Hepatic stellate cell (primary cell): Measurements from ENCODE around the gene CMIP.

ENCODE experiments used
- DNase-seq: peaks from one replicate; pipeline ENCODE4 v3.0.0; 2011; ENCODE audit warnings: low spot score

Gene CMIP

DNA sequence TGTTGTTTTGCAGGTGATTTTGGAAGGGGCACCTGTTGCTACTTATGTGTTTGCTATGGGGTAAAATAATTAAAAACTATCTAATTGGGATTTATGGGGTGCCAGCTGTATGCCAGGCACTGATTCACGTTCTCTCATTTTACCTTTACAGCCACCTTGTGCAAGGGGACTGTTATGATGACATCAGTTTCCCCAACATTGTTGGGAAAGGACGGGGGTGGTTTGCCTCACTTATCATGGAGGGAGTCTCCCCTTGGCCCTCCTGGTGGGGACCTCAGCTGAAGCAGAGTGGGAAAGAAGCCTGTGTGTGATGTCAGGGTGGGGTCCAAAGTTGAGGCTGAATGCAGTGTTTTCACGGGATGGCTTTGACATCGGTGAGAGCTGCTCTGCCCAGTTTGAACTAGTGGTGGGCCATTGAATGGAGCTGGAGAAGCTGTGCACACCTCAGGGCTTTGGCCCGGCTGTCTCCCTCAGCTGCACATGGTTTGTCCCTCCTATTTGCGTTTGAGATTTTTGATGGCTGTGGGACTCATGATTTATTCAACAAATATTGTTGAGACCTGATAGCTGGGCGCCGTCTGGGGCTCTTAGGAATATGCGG, 36.1 kb downstream of the CMIP start:
- no peak for DNase-seq

- peak; percentile 56 for DNase-seq
Measured at GRCh38 chr16:81481207-81481821, 36.7 kb downstream of the CMIP start.

DNA sequence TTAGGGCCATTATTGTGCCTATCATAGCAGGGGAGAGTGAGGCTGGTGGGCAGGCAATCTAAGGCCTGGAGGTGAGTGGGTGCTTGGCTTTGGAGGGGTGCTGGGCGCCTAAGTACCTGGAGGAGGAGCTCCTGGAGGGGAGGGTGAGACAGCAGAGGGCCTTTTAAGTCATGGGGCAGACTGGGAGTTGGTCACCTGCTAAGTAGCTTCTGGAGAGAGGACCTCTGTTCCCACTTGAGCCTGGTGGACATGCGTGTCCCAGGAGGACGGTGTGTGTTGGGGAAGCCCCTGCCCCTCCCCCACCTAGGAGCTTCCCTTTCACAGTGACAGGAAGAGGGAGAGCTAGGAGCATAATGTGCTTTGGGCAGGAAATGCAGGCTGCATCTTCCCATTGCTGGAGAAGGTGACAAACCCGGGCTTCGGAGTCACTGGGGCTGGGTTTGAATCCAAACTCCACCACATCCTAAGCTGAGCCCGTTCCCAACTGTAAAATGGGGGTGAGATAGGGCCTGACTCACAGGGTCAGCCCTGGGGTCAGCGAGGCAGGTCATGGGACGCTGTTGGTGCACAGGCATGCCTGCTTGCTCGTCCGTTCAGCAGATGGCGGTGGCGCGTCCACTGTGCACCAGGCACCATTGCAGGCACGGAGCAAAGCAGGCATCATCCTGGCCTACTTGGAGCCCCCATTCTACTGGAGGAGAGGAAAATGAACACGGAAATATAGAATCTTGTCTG, 37.9 kb downstream of the CMIP start:
- DNase-seq = no peak

DNA sequence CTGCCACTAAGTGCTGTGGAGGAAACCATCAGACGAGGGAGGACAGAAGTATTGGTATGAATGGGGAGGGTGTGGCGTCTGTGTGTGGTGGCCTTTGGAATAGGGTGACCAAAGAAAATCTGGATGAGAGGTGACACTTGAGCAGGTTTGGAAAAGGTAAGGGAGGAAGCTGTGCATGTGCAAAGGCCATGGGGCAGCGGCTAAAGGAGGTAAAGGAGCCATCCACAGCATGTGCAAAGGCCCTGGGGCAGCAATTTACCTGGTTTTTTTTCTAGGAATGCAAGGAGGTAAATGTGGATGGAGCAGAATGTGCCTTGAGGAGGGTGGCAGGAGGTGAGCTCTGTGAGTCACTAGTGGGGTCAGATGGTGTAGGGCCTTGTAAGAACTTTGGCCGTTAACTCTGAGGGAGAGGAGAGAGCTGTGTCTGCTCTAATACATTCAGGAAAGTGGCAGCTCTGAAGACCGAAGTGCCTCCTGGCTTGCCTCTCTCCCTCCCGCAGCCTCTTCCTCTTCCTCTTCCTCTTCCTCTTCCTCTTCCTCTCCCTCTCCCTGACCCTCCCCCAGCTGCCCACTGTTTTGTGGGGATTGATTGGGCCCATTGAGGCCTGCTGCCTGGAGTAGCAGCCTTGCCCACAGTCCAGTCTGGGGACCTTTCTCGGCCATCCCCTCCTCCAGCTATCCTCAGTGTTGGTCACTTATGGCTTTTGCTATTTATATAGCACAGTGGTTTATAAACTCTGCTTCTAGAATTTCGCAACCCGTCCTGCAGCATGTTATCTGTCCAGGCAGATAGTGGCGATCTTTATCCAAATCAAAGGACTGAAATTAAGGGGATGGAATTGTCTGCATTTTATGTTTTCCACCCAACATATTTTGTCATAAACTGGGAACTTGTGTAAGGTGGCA, 38.7 kb downstream of the CMIP start:
- peak; percentile 60 for DNase-seq

DNA sequence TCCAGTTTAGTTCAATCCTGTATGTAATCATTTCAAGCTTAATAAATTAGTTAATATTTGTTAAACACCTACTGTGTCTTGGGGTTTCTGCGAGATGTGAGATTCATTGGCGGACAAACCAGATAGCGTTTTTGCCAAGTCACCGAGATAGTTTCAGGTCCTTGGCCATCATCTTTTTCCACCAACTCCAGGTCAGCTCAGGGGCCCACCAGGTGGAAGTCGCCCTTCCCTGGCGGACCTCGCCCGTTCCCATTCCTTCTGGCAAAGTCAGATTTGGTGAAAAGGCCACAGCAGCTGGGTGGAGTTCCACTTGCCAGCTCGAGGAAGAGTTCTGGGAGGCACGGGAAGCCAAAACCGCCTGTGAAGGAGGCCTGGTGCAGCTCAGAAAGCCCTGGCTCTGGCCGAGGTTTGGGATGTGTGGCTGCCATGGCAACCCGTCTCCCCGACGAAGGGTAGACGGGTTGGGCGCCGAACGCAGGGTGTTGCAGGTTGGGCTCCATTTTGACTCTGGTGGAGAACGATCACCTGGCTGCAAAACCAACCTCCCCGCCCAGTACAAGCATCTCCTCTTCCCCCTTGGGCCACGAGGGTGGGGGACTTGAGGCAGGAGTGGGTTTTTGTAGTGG, 39.5 kb downstream of the CMIP start:
- DNase-seq = no peak

DNA sequence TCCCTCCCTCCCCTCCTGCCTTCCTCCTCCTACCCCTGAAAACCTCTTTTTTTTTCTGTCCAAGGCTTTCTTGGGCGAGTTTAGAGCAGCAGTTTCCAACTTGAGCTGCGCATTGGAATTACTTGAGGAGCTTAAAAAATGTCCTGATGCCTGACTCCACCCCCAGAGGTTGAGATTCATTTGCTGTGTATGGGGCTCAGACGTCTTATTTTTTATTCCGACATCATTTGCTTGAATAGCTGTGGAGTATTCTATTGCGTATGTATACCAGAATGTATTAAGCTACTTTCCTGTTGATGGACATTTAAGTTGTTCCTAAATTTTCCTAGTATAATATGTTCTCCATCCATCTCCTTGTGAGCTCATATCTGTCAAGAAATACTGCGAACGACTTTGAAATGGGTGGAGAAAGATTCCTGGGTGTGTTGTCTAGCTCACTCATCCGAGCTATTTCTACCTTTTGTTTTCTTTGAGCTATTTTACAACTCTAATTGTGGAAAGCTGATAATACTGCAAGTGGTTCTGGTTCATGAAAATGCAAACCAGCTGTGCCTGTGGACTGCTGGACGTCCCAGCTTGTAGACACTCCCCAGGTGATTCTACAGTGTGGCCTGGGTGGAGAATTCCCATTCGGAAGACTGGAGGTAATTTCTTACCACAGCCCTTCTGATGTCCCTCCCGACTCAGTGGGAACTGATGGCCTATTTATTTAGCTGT, 40.5 kb downstream of the CMIP start:
- DNase-seq = no peak

DNA sequence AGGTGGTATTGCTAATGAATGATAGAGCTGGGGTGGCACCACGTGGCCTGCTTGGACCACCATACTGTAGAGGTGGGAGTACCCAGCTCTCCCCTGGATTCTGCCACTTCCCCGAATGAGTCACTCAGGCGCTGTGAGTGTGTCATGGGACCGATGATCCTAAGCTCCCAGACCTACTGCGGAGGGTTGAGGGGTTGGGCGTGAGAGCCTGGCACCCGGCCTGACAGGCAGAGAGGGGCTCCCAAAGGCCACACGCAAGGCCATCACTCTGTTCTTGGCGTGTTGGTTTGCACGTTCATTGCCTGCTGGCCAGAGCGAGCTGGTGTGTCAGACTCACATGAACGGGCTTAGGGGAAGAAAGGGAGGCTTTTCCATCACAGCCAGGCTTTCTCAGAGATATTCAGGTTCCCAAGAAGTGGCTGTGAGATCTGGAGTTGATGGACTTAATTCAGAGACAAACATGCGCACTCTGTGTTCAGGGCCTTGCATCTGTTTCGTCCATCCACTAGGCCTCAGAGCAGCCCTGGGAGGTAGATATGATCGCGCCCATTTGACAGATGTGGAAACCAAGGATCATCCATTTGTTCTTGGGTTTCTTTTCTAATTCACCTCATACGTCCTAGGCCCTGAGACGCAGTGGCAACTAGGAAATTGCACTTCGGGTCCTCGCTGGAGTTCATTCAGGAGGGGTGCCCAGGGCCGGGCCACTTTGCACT, 41.4 kb downstream of the CMIP start:
- DNase-seq = no peak

GRCh38 chr16:81486540-81487061, 42.0 kb downstream of the CMIP start:
- DNase-seq = no peak

DNA sequence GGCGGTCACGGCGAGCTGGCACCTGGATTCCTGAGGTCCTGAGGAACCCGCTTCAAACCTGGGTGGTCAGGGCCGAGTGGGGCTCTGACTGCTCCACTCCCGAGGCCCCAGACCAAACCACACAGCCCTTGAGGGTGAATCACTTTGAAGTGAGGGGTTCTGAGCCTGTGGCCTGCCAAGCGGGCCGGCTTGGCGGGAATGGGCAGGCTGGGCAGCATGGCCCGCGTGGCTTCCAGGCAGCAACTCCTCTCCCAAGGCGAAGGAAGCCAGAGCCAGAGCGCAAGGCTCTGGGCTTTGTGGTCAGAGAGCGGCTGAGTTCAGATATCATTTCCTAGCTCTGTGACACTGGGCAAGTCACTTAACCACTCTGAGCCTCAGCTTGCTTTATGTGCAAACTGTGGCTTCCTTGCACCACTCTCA, 42.7 kb downstream of the CMIP start:
- no peak for DNase-seq

DNA sequence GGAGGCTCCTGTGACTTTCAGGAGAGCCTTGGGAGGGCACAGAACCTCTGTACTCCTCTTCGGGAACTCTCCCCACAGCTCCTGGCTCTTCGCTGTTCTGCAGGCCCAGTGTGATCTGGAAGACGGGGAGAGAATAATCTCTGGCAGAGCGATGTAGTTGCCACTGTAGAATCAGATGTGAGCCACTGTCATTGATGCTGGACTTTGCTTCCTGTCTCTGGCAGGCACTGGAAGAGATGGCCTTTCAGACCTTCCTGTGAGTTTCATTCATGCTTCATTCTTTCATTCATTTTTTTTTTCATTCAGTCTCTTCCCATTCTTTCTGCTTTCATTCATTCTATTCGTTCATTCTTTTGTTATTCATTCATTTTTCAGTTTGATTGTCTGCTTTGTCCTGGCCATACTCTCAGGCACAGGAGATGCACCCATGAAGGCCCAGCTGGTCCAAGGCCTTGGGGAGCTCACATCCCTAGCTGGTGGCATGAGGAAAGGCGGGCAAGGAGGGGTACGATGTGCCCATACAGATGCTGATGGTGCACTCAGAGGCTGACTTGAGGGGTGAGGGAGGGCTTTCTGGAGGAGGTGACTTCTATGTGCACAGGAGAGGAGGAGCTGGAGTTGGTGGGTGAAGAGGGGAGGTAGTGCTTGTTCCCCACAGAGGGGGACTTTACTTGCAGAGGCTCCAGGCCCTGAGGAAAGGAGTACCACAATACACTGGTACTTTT, 44.2 kb downstream of the CMIP start:
- DNase-seq = no peak

GRCh38 chr16:81489547-81490267, 45.1 kb downstream of the CMIP start:
- DNase-seq = no peak

GRCh38 chr16:81491541-81492188, 47.1 kb downstream of the CMIP start:
- DNase-seq = no peak

DNA sequence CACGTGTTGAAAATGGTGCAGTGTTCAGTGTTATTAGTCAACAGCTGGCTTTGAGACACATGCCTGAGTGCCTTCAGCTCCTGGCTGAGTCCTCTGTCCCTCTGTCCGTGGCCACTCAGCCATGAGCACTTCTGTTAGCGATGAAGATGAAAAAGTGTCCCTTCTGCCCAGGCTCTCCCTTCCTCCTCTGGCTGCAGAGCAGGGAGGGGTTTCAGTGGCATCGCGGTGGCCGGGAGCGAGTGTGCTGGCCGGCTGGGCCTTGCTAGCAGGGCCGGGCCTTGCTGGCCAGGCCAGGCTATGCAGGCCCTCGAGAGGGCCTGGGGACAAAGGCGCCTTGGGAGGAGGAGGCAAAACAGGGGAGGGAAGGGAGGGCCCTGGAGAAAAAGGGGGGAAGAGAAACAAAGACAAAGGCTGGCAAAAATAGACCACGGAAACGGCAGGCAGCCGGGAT, 47.7 kb downstream of the CMIP start:
- DNase-seq = no peak

DNA sequence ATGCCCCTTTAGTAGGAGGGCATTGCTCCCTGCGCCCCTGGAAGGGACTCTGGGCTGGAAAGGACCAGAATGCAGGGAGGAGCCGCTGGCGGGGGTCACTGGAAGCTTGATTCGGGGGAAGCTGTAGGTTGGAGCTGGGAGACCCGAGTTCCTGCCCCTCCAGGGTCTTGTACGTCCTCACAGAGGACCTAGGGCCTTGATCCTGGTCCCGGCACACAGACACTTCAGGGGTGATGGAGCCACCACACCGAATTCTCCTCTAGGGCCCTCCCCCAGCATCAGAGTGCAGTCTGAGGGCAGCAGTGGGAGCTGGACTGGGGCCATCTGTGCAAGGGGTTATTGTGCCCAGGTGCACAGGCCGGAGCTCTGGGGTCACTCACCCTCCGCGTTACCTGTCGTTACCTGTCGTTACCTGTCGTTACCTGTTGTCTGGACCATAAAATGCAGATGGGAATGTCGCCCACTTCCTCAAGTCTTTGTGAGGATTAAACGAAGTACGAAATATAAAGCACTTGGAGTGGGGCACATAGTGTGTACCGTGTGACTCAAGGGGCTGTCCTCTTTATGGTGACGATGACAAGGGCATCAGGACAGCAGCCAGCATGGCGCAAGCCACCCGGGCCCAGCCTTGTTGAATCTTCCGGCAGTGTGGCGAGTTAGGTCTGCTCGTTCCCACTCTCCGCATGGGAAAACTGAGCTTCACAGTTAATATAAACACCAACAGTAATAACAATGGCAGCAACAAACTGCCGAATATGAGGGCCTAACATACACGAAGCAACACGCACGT, 48.6 kb downstream of the CMIP start:
- DNase-seq = no peak

- DNase-seq = peak; percentile 60
Measured at GRCh38 chr16:81493755-81494433, 49.3 kb downstream of the CMIP start.

DNA sequence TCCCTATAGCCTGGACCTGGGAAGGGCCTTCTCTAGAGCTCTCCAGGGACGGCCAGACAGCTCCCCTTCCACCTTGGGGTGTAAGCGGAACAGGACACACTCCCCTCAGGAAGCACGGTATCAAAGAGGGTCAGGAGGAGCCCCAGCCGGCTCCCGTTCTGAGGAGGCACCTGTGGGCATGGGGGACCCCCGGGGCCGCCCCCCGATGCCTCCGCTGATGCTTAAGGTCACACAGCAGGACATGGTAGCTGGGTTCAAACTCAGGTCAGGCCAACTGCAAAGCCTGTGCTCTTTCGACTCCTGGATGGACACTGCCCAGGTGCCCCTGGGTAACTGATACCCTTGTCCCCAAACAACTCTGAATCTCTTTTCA, 49.8 kb downstream of the CMIP start:
- DNase-seq = no peak

DNA sequence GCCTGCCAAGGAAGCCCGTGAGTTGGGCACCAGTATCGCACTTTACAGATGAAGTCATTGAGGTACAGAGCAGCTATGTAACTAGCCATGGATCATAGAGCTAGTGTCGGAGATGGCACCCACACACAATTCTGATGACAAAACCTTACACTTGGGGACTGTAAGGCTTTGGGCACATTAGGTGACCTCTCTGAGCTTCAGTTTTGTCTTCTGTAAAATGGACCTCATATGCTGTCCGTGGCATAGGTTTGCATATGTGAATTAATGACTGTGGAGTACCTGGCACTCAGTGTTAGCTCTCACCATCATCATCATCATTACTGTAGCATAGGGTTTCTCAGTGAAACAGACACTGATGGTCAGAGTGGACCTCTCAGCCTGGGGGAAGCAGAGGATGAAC, 50.3 kb downstream of the CMIP start:
- no peak for DNase-seq
